ENCODE measurements around the gene EFNA3.

Gene EFNA3

DNA sequence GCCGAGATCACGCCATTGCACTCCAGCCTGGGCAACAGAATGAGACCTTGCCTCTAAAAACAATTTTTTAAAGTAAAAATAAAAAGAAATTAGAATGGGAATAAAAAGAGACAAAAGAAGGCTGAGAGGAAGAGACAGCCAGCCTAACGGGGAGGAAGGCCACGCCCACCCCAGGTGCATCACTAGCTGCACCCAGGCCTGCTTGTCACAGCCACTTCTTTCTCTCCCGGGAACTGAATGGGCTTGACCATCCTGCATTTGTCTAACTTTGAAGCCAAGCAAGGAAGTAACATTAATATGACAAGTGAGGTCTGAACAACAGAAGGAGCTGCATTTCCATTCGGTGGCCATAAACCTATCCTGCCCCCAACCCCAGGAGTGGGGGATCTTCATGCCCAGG is 28.2 kb downstream of the EFNA3 start:
- ChIA-PET CTCF (interaction anchor here (1.2 to 3.7 kb wide), 4 partner anchors 15 to 66 kb away, joined by 3 to 26 read pairs (median 6); partner anchors contain the start of gene KRTCAP2), POLR2A (no interaction called here)
- DNase-seq (ENCODE audit: low read depth, low spot score): no peak
- TF ChIP-seq CTCF (IDR thresholded peaks at IDR 0.05; ENCODE audit: insufficient read depth, low read length, missing control alignments): no peak
- H3K4me3 ChIP-seq (ENCODE audit: low read depth, low read length): no peak overlapping the region

DNA sequence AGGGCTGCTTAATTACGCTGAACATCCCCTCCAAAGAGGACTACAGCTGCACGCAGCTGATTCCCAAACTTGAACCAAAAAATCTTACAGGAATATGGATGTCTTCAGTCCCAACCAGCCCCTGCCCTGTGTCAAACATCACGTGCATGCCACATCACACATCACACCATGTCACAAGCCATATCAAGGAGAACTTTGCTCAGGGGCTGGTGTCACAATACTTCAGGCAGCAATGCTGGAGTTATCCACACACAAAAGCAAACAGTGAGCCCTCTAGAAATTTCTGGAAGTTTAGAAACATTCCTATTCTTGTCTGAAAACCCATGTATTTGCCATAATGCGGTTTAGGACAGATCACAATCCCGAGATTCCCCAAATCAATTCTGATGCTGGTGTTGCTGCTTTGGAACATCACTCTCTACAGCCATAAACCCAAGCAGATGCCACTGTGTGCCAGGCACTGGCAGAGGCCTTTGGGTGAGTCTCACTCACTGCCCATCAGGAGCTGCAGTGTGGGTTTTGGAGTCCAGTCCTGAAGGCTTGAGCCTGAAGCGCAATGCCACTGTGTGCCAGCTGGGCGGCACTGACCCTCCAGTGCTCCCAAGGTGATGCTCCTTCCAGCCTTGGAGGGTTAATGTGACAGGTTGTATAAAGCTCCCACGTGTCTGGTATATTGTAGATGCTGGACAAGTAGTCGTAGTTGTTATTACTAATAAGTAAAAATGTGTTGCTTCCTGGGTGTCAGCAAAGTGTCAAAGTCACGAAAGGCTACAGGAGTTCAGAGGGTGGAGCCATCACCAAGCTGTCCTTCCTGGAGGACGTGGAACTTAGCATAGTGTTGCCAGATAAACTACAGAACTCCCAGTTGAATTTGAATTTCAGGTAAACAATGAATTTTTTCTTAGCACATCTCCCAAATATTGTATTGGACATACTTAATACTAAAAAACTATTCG is 28.9 kb downstream of the EFNA3 start:
- TF ChIP-seq CTCF (IDR thresholded peaks at IDR 0.05; ENCODE audit: insufficient read depth, low read length, missing control alignments): no peak
- ChIA-PET POLR2A (interaction anchor here (1.1 kb wide), 1 partner anchor 29 kb away, joined by 4 read pairs; no protein-coding TSS in a partner anchor), CTCF (interaction anchor here (1.2 to 3.7 kb wide), 4 partner anchors 15 to 65 kb away, joined by 3 to 26 read pairs (median 6); partner anchors contain the start of gene KRTCAP2)
- no peak overlapping the region for H3K4me3 ChIP-seq (ENCODE audit: low read depth, low read length)
- DNase-seq (ENCODE audit: low read depth, low spot score): no peak

DNA sequence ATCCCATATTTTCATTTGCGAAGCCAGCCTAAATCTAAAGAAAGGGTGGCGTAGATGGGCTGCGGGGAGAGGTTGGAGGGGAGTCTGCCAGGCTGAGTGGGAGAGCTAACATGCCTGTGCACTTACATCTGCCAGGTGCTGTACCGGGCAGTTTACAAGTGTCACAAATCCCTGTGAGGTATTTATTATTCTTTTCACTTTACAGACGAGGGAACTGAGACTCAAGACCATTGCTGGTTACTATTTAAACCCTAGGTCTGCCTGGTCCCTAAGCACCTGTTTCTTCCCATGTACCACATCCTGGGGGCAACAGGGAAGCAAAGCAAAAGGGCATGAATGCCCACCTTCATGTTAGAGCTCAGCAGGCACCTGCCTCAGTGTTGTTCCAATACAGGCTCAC is 29.7 kb downstream of the EFNA3 start:
- no peak for TF ChIP-seq CTCF (IDR thresholded peaks at IDR 0.05; ENCODE audit: insufficient read depth, low read length, missing control alignments)
- POLR2A ChIA-PET: interaction anchor here (1.1 kb wide), 1 partner anchor 28 kb away, joined by 4 read pairs; no protein-coding TSS in a partner anchor
- DNase-seq (ENCODE audit: low read depth, low spot score): no peak
- no peak overlapping the region for H3K4me3 ChIP-seq (ENCODE audit: low read depth, low read length)
- CTCF ChIA-PET: interaction anchor here (2.4 to 3.7 kb wide), 2 partner anchors 16 to 59 kb away, joined by 10 to 26 read pairs; no protein-coding TSS in a partner anchor

- POLR2A ChIA-PET: no interaction called here
- TF ChIP-seq CTCF (IDR thresholded peaks at IDR 0.05; ENCODE audit: insufficient read depth, low read length, missing control alignments): no peak
- H3K4me3 ChIP-seq (ENCODE audit: low read depth, low read length): no peak overlapping the region
- DNase-seq (ENCODE audit: low read depth, low spot score): no peak
- CTCF ChIA-PET: interaction anchor here (0.9 to 1.2 kb wide), 2 partner anchors 19 to 62 kb away, joined by 3 to 4 read pairs; partner anchors contain the start of gene KRTCAP2
Measured at GRCh38 chr1:155110381-155110780, 31.7 kb downstream of the EFNA3 start.

DNA sequence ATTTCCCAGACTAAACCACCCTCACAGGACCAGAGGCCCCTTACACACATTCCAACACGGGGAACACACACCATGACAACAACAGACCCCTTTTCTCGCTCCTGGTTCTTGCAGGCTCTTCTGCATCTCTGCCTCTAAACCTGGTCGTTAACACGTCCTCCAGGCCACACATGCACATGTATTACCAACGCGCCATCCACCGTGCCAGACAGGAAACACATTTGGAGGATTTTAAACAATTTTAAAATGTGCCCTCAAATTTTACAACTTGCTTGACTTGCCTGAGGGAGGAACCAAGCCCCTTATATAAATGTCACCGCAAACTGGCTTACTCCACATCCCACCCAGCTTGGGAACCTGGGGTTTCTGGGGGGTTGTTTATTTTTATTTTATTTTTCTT is 32.2 kb downstream of the EFNA3 start:
- no peak overlapping the region for H3K4me3 ChIP-seq (ENCODE audit: low read depth, low read length)
- CTCF ChIA-PET: interaction anchor here (0.9 to 1.2 kb wide), 2 partner anchors 20 to 62 kb away, joined by 3 to 4 read pairs; partner anchors contain the start of gene KRTCAP2
- no peak for TF ChIP-seq CTCF (IDR thresholded peaks at IDR 0.05; ENCODE audit: insufficient read depth, low read length, missing control alignments)
- DNase-seq (ENCODE audit: low read depth, low spot score): no peak
- POLR2A ChIA-PET: no interaction called here

DNA sequence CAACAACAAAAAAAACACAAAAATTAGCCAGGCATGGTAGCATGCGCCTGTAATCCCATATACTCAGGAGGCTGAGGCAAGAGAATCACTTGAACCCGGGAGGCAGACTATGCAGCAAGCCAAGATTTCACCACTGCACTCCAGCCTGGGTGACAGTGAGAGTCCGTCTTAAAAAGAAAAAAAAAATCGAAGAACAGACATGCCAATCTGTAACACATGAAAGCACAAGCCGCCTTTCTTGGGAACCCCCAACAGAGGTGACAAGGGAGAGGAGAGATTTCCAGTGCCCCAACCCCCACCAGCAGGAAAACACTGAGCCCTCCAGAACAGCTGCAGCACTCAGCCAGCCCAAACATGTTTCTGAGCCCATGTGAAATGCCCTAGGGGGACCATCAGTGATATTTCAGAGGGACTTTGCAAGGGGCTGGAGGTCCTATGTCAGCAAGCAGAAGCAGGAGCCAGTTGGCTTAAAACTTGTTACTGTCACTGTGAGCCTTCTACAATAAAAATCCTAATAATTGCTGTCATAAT is 34.9 kb downstream of the EFNA3 start:
- CTCF ChIA-PET: interaction anchor here (1.4 to 2.5 kb wide), 2 partner anchors 22 to 59 kb away, joined by 3 to 12 read pairs; partner anchors contain the start of gene KRTCAP2
- no peak for DNase-seq (ENCODE audit: low read depth, low spot score)
- no peak overlapping the region for H3K4me3 ChIP-seq (ENCODE audit: low read depth, low read length)
- TF ChIP-seq CTCF (IDR thresholded peaks at IDR 0.05; ENCODE audit: insufficient read depth, low read length, missing control alignments): no peak
- POLR2A ChIA-PET: no interaction called here
